BJ (cell line): Measurements from ENCODE around the gene TRAF2. TPM values are rescaled to one million over a fixed set of nuclear protein-coding genes. Genes with fewer than 3 reads are reported as not detected.

Source experiments
- CTCF ChIA-PET: fragments of 350-600 bp; formaldehyde crosslinking; extraction: SDS; loops from one replicate; lab custom pipeline; 2021; ENCODE audit warnings: antibody characterized with exemption, inconsistent platforms; lab: Yijun Ruan, JAX
- POLR2A ChIA-PET: fragments of 300-600 bp; sonication (Branson Sonifier 250); formaldehyde crosslinking; extraction: SDS; loops from one replicate; lab custom pipeline; 2021; ENCODE audit warnings: antibody characterized with exemption; lab: Charles Lee
- DNase-seq: peaks from one replicate; pipeline ENCODE4 v3.0.0-alpha.2; 2011; ENCODE audit warnings: low read depth
- H3K27me3 ChIP-seq: 2 replicates; pipeline ENCODE4 v1.6.0; 2011; ENCODE audit warnings: low read length; ENCODE audit not compliant: control insufficient read depth, insufficient read depth
- H3K36me3 ChIP-seq: 2 replicates; pipeline ENCODE4 v1.5.1; 2011; ENCODE audit warnings: low read length; ENCODE audit not compliant: control insufficient read depth, insufficient read depth
- H3K4me3 ChIP-seq: 2 replicates; pipeline ENCODE4 v1.5.1; 2011; ENCODE audit warnings: low read depth, mild to moderate bottlenecking, control low read depth, low read length
- polyA plus RNA-seq: library from polyadenylated mRNA; depleted of rRNA; stranded (reverse); fragments of >200 nt; gene quantifications from 2 replicates; pipeline ENCODE4 v1.2.3, GENCODE V29; 2011
- TF ChIP-seq, protein P1 (sequence below): IDR thresholded peaks from 2 replicates; pipeline ENCODE4 v1.5.1; 2011; ENCODE audit warnings: low read depth, mild to moderate bottlenecking, control low read depth, inconsistent platforms, low read length, moderate library complexity; ENCODE audit not compliant: insufficient read depth

The TRAF2 gene
- polyA plus RNA-seq, 1 experiment: 13.6 TPM

DNA sequence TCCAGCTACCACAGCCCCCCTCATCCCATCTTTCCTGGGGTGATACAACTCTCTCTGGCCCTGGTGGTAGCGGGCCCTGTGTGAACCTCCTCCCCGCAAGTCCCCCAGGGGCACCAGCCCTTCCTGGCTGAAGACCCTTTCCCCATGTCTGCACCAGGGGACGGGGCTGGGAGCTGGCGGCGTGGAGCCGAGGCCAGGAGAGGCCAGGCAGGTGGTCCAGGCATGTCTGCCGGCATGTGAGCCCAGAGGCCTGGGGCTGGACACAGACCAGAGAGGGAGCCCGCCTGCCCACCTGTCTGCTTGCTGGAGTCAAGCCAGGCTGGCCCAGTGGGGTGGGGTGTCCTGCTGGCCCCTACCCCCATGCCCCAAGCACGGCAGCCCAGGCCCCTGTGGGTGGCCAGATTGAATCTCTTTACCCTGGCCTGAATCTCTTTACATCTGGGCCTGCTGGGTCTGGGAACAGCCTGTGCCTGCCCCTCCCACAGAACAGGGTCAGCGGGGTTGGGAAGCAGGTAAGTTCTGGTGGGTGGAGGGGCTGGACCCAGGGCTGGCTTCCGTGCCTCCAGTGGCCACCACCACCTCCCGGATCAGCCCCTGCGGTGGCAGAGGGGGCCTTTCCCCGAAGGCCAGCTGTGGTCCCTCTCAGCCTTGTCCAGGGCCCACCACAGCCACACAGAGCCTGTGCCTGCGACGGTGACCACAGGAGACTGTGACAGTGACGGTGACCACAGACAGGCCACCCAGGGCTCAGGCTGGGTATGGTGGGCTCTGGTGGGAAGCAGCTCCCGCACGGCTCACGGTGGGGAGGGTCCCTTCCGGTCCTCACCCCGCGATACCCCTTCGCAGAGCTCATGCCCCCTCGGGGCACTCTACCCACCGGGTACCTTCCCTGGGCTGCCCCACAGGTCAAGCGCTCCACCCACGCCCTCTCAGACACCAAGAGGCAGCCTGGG is 72.9 kb downstream of the TRAF2 start:
- TF ChIP-seq, protein P1, sequence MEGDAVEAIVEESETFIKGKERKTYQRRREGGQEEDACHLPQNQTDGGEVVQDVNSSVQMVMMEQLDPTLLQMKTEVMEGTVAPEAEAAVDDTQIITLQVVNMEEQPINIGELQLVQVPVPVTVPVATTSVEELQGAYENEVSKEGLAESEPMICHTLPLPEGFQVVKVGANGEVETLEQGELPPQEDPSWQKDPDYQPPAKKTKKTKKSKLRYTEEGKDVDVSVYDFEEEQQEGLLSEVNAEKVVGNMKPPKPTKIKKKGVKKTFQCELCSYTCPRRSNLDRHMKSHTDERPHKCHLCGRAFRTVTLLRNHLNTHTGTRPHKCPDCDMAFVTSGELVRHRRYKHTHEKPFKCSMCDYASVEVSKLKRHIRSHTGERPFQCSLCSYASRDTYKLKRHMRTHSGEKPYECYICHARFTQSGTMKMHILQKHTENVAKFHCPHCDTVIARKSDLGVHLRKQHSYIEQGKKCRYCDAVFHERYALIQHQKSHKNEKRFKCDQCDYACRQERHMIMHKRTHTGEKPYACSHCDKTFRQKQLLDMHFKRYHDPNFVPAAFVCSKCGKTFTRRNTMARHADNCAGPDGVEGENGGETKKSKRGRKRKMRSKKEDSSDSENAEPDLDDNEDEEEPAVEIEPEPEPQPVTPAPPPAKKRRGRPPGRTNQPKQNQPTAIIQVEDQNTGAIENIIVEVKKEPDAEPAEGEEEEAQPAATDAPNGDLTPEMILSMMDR: no peak
- Histone ChIP-seq H3K27me3 (no peaks in the 10 kb centered on the region; the same call in 1 of the 2 replicates), H3K36me3 (no peaks in the 10 kb centered on the region), H3K4me3 (no peak overlapping the region)
- ChIA-PET POLR2A (no interaction called here), CTCF (interaction anchor here (0.8 to 2.8 kb wide), 5 partner anchors 11 to 76 kb away, joined by 3 to 8 read pairs (median 3); partner anchors contain the start of gene FBXW5)
- no peak for DNase-seq

DNA sequence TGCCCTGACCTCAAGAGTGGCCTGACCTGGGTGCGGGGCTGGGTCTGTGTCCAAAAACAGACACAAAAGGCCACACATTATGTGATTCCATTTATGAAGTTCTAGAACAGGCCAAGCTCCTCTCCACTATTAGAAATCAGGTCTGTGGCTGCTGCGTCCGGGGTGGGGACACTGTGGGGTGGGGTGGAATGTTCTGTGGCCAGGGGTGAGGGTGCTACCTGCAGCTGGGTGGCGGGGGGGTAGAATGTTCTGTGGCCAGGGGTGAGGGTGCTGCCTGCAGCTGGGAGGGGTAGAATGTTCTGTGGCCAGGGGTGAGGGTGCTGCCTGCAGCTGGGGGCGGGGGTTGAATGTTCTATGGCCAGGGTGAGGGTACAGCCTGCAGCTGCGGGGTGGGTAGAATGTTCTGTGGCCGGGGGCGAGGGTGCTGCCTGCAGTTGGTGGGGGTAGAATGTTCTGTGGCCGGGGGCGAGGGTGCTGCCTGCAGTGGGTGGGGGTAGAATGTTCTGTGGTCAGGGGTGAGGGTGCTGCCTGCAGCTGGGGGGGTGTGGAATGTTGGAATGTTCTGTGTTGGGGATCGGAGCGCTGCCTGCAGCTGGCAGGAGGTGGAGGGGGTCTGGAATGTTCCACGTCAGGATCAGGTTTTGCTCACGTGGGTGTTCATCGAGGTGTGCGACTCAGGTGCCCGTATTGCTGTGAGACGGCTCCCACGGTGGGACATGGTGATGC is 74.1 kb downstream of the TRAF2 start:
- TF ChIP-seq, protein P1: no peak
- ChIA-PET CTCF (interaction anchor here (0.7 to 2.8 kb wide), 6 partner anchors 12 to 135 kb away, joined by 3 to 8 read pairs (median 3); partner anchors contain the start of genes C8G and FBXW5), POLR2A (no interaction called here)
- H3K27me3 ChIP-seq: no peaks in the 10 kb centered on the region; the same call in 1 of the 2 replicates
- DNase-seq: no peak
- H3K4me3 ChIP-seq: no peak overlapping the region
- no peaks in the 10 kb centered on the region for H3K36me3 ChIP-seq

DNA sequence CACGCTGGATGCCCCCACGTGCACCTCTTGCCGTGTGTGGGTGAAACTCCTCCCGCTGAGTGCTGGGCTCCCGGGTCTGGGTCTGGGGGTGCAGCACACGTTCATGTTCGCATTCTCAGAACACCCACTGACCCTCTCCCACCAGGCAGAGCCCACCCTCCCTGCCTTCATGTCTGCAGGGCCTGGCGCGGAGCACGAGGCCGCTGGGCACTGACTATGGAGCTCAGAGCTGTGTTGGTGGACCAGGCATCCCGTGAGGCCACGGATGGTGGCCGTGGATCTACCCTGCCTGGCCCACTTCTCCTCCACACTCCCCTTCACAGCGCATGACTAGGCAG is 74.6 kb downstream of the TRAF2 start:
- CTCF ChIA-PET: interaction anchor here (1.1 to 2.8 kb wide), 2 partner anchors 13 to 16 kb away, joined by 3 to 8 read pairs; partner anchors contain the start of gene C8G
- POLR2A ChIA-PET: no interaction called here
- TF ChIP-seq, protein P1: no peak

DNA sequence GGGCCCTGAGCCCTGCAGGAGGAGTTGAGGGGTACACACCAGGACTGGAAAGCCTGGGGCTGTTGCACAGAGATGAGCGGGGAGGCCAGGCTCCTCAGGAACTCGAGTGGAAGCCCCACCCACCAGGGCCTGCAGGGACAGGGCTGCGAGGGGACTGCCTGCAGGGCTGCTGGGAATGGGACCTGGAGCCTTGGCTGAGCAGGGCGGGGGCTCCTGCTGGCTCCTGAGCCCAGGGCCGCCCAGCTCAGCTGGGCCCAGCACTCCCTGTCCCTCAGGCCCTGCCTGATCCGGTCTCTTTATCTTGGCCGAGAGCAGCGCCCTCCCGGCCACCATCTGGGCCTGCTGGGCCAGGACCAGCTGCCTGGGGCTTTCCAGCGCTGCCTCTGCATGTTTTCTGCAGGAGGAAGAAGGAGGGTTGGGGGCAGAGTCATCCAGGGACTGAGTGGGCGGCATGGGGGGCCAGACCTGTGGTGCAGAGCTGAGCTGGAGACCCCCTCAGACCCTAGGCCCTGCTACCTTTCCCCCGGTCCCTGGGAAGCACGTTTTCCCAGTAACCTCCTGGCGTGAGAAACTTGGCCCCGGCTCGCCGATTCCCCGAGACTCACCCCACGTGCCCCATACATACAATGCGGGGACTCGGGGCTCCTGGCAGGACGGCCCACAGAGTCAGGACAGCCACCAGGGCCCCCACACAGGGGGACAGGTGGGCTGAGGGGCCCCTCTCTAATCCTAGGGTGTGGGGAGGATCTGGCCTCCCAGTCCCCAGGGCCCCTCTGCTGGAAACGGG is 75.2 kb downstream of the TRAF2 start:
- Histone ChIP-seq H3K27me3 (no peaks in the 10 kb centered on the region; the same call in 1 of the 2 replicates), H3K36me3 (no peaks in the 10 kb centered on the region), H3K4me3 (no peak overlapping the region)
- no peak for DNase-seq
- TF ChIP-seq, protein P1: no peak
- POLR2A ChIA-PET: no interaction called here
- CTCF ChIA-PET: interaction anchor here (1.1 to 2.8 kb wide), 2 partner anchors 14 to 16 kb away, joined by 3 to 8 read pairs; partner anchors contain the start of gene C8G

More for the DNA sequence above, 74.6 kb downstream of the TRAF2 start:
- Histone ChIP-seq H3K27me3 (no peaks in the 10 kb centered on the region; the same call in 1 of the 2 replicates), H3K4me3 (no peak overlapping the region), H3K36me3 (no peaks in the 10 kb centered on the region)
- no peak for DNase-seq
